ENCODE measurements around the gene TBX2. TPM values are rescaled to one million over a fixed set of nuclear protein-coding genes. Genes with fewer than 3 reads are reported as not detected.
A peak's percentile ranks its signal among the peaks of the same experiment; 100 is the strongest.

TBX2 gene
- total and polyA plus RNA-seq, 2 of the 4 experiments (the other 2 are of a cell fraction): 20.1 to 64.1 TPM

DNA sequence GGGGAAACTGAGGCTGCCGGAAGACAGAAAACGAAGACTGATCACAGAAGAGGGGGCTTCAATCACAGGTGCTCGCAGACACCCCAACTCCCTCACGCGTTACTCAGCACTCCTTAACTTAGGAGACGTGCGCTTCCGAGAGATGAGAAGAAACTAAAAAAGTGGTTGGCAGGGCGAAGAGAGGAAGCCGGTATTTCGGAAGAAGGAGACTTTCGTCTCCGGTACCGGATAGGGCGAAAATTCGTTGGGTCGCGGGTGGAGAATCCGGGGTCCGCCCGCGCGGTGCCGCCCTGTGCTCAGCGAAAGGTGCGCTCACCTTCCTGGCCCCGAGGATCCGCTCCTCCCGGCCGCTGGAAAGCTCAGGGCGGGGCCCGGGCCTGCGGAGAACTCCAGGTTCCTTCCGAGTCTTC lies 917 bp upstream of the TBX2 start:
- dilution Hi-C loops (cut with HindIII; ENCODE audit: low sequenced_read_pairs, unreplicated experiment): no loop called here
- peak overlapping the region; percentile 96 for H3K56ac ChIP-seq (ENCODE audit: extremely low read depth, insufficient read depth, low read length)
- peak overlapping the region; percentile 99 for H3K27ac ChIP-seq (ENCODE audit: insufficient read depth, low read length)
- DNase-seq (peak; percentile 28), ATAC-seq (ENCODE audit: low read depth) (no peak)
- H3K14ac ChIP-seq (replicated peaks; ENCODE audit: low read depth, low read length): peak overlapping the region; percentile 97
- H3K23ac ChIP-seq (ENCODE audit: low read depth, low read length): peak overlapping the region; percentile 94
- H2BK15ac ChIP-seq (ENCODE audit: low read depth, low read length): peak overlapping the region; percentile 86; the same call in 2 of the 3 replicates
- no peaks in the 10 kb centered on the region for H3K9me3 ChIP-seq (ENCODE audit: control insufficient read depth, insufficient read depth, low read length)
- in situ Hi-C loops (cut with MboI; ENCODE audit: low sequenced_read_pairs): no loop called here
- H4K8ac ChIP-seq (ENCODE audit: low read depth in 2 of 2, low read length in 2 of 2): peak overlapping the region; percentile 91 to 95
- ChIA-PET CTCF (no interaction called here), POLR2A (ENCODE audit: unreplicated experiment) (interaction anchor here (0.6 to 2.6 kb wide), 4 partner anchors 13 to 195 kb away, joined by 6 to 13 read pairs (median 6); no protein-coding TSS in a partner anchor)
- H2AK5ac ChIP-seq (ENCODE audit: low read depth, low read length): peak overlapping the region; percentile 88
- peaks cover 9% of the 10 kb centered on the region for H3K9me1 ChIP-seq (ENCODE audit: insufficient read depth, low read length)
- WGBS, 2 experiments (ENCODE audit: extremely low coverage in 2 of 2, insufficient read length in 1 of 2): 4% methylated on average over 5 of the region's 34 CpGs; no CpG with 5 or more reads in 1 of the 2 experiments
- BruUV-seq (replicated peaks): no TSS peak
- H3K79me1 ChIP-seq (ENCODE audit: low read depth in 1 of 2, low read length in 2 of 2): peaks cover 0 to 23% of the 10 kb centered on the region in 2 experiments; a peak in 2 of 4 replicates
- peak overlapping the region; percentile 55 for H3K18ac ChIP-seq (ENCODE audit: low read depth, low read length)
- peak overlapping the region; percentile 92 for H2BK120ac ChIP-seq (ENCODE audit: low read depth, low read length)
- peak overlapping the region; percentile 82 for H4K5ac ChIP-seq (ENCODE audit: low read depth, low read length)
- intact Hi-C loops (cut with micrococcal nuclease): loop anchor here (1.0 to 10.0 kb wide), 10 partner anchors 90 to 494 kb away; no protein-coding TSS in a partner anchor
- H3K4me2 ChIP-seq (ENCODE audit: low read depth, low read length): peak overlapping the region; percentile 74
- H2AFZ ChIP-seq (replicated peaks; ENCODE audit: low read length, poor library complexity): peak overlapping the region; percentile 69
- H3K4ac ChIP-seq (ENCODE audit: low read depth, low read length): peak overlapping the region; percentile 96
- peaks cover 22% of the 10 kb centered on the region for H3K4me1 ChIP-seq (ENCODE audit: control insufficient read depth, insufficient read depth, low read length)
- H4K20me1 ChIP-seq (ENCODE audit: insufficient read depth, low read length): peaks cover 33% of the 10 kb centered on the region
- peak overlapping the region; percentile 90 for H3K4me3 ChIP-seq (ENCODE audit: insufficient read depth, low read depth, low read length)
- H3K9ac ChIP-seq (ENCODE audit: low read depth, low read length): peak overlapping the region; percentile 96
- H4K91ac ChIP-seq (ENCODE audit: insufficient read depth, low read depth, low read length): peak overlapping the region; percentile 91
- peak overlapping the region; percentile 96 for H2BK5ac ChIP-seq (ENCODE audit: low read depth, low read length, poor library complexity, severe bottlenecking)
- H2BK20ac ChIP-seq (ENCODE audit: low read depth, low read length): peak overlapping the region; percentile 53; the same call in 1 of the 2 replicates
- H2AK9ac ChIP-seq (replicated peaks; ENCODE audit: low read depth, low read length, poor library complexity): peak overlapping the region; percentile 98
- TF ChIP-seq RFX5 (IDR thresholded peaks at IDR 0.05; ENCODE audit: low read depth, low read length) (no peak), POLR2A (IDR thresholded peaks at IDR 0.05; ENCODE audit: low read depth, low read length) (no peak), RAD21 (IDR thresholded peaks at IDR 0.05; ENCODE audit: low read length) (no peak), SMC3 (IDR thresholded peaks at IDR 0.05; ENCODE audit: low read depth, low read length) (no peak), BHLHE40 (IDR thresholded peaks at IDR 0.05; ENCODE audit: low read depth, low read length) (no peak)
- peaks cover 30% of the 10 kb centered on the region for H3K36me3 ChIP-seq (ENCODE audit: control insufficient read depth, insufficient read depth, low read length)
- no peaks in the 10 kb centered on the region for H3K27me3 ChIP-seq (ENCODE audit: control insufficient read depth, insufficient read depth, low read length)
